Liver (tissue), 3 donors: ENCODE data around the gene NSUN5.

ENCODE experiments used
- GABPA ChIP-seq, 2 donors: IDR thresholded peaks in 1 of 2; conservative IDR thresholded peaks in 1 of 2; 2 replicates each; pipeline ENCODE4 v1.6.1; 2016; ENCODE audit warnings: antibody characterized with exemption in 2 of 2, mild to moderate bottlenecking in 1 of 2, moderate library complexity in 1 of 2
- RAD21 ChIP-seq, 2 donors: IDR thresholded peaks; 2 replicates each; pipeline ENCODE4 v1.6.1; 2016; ENCODE audit warnings: antibody characterized with exemption in 2 of 2, mild to moderate bottlenecking in 2 of 2
- RXRA ChIP-seq, 2 donors: IDR thresholded peaks; 2 replicates each; pipeline ENCODE4 v1.6.1; 2017 to 2018; ENCODE audit warnings: antibody characterized with exemption in 2 of 2, mild to moderate bottlenecking in 1 of 2
- SP1 ChIP-seq: IDR thresholded peaks from 2 replicates; pipeline ENCODE4 v1.6.1; 2018; ENCODE audit warnings: antibody characterized with exemption, mild to moderate bottlenecking
- TF ChIP-seq, protein P1 (sequence below): IDR thresholded peaks from 2 replicates; pipeline ENCODE4 v1.6.1; 2016; ENCODE audit warnings: antibody characterized with exemption
- TF ChIP-seq, protein P2 (sequence below): fragments of 150-350 bp; IDR thresholded peaks from 2 replicates; pipeline ENCODE4 v1.5.1; 2017; ENCODE audit warnings: improper control_type of control experiment, low read depth, low read length; ENCODE audit not compliant: missing input control
- TF ChIP-seq, protein P3 (sequence below): IDR thresholded peaks from 2 replicates; pipeline ENCODE4 v1.6.1; 2016; ENCODE audit warnings: antibody characterized with exemption
- donor health status: healthy.
- donor health status: healthy.

DNA sequence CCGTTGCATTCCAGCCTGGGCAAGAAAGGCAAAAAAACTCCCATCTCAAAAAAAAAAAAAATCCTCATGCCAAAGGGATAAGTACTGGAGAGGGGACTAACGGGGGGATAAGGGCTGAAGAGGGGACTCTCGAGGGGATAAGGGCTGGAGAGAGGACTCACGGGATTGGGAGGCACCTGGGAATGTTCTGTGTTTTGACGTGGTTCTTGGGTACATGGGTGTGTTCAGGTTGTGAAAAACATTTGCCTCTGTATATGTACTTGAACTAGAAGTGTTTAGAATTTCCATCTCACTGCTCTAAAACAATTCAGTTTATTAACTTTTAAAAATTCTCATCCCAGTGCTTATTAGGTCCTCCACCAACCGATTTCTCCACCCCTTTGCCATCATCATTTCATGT lies 23.8 kb upstream of the NSUN5 start:
- TF ChIP-seq, protein P1, sequence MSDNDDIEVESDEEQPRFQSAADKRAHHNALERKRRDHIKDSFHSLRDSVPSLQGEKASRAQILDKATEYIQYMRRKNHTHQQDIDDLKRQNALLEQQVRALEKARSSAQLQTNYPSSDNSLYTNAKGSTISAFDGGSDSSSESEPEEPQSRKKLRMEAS: no peak
- TF ChIP-seq, protein P2, sequence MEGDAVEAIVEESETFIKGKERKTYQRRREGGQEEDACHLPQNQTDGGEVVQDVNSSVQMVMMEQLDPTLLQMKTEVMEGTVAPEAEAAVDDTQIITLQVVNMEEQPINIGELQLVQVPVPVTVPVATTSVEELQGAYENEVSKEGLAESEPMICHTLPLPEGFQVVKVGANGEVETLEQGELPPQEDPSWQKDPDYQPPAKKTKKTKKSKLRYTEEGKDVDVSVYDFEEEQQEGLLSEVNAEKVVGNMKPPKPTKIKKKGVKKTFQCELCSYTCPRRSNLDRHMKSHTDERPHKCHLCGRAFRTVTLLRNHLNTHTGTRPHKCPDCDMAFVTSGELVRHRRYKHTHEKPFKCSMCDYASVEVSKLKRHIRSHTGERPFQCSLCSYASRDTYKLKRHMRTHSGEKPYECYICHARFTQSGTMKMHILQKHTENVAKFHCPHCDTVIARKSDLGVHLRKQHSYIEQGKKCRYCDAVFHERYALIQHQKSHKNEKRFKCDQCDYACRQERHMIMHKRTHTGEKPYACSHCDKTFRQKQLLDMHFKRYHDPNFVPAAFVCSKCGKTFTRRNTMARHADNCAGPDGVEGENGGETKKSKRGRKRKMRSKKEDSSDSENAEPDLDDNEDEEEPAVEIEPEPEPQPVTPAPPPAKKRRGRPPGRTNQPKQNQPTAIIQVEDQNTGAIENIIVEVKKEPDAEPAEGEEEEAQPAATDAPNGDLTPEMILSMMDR: no peak
- TF ChIP-seq RAD21 (IDR thresholded peaks at IDR 0.05) (no peak), GABPA (IDR thresholded peaks at IDR 0.05 in 1 of 2, conservative IDR thresholded peaks at IDR 0.05 in 1 of 2) (no peak), RXRA (IDR thresholded peaks at IDR 0.05) (no peak), SP1 (no peak)
- TF ChIP-seq, protein P3, sequence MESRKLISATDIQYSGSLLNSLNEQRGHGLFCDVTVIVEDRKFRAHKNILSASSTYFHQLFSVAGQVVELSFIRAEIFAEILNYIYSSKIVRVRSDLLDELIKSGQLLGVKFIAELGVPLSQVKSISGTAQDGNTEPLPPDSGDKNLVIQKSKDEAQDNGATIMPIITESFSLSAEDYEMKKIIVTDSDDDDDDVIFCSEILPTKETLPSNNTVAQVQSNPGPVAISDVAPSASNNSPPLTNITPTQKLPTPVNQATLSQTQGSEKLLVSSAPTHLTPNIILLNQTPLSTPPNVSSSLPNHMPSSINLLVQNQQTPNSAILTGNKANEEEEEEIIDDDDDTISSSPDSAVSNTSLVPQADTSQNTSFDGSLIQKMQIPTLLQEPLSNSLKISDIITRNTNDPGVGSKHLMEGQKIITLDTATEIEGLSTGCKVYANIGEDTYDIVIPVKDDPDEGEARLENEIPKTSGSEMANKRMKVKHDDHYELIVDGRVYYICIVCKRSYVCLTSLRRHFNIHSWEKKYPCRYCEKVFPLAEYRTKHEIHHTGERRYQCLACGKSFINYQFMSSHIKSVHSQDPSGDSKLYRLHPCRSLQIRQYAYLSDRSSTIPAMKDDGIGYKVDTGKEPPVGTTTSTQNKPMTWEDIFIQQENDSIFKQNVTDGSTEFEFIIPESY: no peak
